Activated effector memory CD4-positive, alpha-beta T cell treated with anti-CD3 and anti-CD28 coated beads, Interleukin-2, amount 50 U/mL, for 16 hours (primary cell): ENCODE measurements around the gene KIAA1549.
"Not testable (repeated sequence)": the region's sequence is repeated elsewhere in the genome, so short reads cannot be mapped to it uniquely, and the experiment has no call there.

Experiments used
- DNase-seq: peaks from one replicate; pipeline ENCODE4 v3.0.0-alpha.2; 2020

Gene KIAA1549

DNA sequence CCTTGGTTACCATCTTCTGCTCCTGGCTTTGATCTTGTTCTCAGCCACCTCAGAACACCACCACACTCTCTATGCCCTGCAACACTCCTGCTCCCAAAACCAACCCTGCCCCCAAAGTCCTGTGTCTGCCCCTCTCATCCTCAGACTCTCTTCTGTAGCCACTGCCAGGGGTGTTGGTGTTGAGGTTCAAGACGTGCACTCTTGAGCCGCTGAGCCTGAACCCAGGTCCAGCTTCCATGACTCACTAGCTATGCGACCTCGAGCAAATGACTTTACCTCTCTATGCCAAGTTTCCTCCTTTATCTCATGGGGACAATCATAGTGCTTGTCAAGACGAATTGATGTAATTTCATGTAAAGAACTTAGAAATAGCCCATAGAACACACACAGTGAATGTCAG lies 182.4 kb downstream of the KIAA1549 start:
- no peak for DNase-seq

GRCh38 chr7:138797715-138798320 lies 183.4 kb downstream of the KIAA1549 start, which contains the start of the genes ATP6V0A4 and TMEM213:
ATP6V0A4 (minus strand) TSS chr7:138798196; CDS start chr7:138771247, 26,949 bp downstream.
TMEM213 (plus strand) TSS chr7:138797994; CDS start chr7:138798105, 111 bp downstream.
- DNase-seq, result no peak

- DNase-seq, result not testable (repeated sequence)
These were observed 184.1 kb downstream of the KIAA1549 start for GRCh38 chr7:138797046-138797445.

GRCh38 chr7:138796038-138796615 lies 185.1 kb downstream of the KIAA1549 start:
- DNase-seq, result no peak

DNA sequence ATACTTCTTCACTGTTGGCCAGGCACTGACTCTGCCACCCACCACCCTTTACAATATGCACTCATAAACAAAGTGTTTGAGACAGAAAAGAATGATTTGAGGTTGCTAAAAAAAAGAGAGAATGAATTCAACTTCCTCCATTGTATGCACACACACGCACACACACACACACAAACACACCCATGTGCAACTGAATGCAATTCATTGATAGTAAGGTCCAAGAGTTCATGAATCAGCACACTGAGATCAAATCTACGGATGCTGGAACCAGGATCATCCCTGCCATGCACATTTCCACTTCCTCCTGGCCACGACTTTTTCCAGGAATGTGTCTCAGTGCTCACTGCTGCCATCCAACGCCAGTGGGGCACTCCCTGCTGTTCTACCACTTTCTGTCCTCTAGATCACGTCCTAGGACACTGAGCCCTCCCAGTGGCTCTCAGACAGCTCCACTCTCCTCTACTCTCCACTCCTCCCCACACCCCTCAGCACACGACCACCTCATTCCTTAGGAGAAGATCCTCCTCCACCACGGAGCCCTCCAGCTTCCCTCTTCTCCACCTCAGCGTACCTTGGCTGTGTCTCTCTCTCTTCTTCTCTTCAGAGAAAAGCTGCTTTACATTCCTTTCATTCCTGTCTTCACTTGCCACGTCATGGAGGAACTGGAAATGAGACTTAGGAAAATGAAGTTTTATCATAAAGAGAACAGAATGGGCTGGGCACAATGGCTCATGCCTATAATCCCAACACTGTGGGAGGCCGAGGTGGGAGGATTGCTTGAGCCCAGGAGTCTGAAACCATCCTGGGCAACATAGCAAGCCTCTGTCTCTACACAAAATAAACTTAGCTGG lies 195.4 kb downstream of the KIAA1549 start:
- DNase-seq, result no peak

DNA sequence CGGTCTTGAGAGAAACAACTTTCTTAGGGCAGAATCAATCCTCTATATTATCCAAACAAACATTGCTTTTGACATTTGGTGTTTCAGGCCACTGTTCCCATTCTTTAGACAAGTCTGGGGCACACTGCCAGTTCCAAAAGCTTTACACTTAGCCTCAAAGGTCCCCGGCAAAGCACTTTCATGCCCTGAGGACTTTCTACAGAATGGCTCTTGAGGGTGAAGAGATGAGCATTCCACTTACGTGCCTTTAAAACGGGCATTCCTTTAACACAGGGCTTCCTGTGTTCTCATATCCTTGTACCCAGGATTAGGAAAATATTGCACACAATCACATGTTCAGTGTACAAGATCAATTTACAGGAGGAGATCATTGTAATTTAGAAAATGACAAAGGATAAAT lies 196.5 kb downstream of the KIAA1549 start:
- no peak for DNase-seq
